Hematopoietic multipotent progenitor cell treated with erythropoietin and hydrocortisone succinate and interleukin-3 and kit ligand, for 15 days (in vitro differentiated cells): ENCODE results near the gene TSSK2.

Source experiments
- DNase-seq: peaks from one replicate; pipeline ENCODE4 v3.0.0-alpha.2; 2015; ENCODE audit warnings: low spot score

Gene TSSK2

GRCh38 chr22:19125011-19125410, 6.1 kb upstream of the TSSK2 start:
- DNase-seq = no peak

- no peak for DNase-seq
Measured at GRCh38 chr22:19125474-19126308, 5.4 kb upstream of the TSSK2 start.

DNA sequence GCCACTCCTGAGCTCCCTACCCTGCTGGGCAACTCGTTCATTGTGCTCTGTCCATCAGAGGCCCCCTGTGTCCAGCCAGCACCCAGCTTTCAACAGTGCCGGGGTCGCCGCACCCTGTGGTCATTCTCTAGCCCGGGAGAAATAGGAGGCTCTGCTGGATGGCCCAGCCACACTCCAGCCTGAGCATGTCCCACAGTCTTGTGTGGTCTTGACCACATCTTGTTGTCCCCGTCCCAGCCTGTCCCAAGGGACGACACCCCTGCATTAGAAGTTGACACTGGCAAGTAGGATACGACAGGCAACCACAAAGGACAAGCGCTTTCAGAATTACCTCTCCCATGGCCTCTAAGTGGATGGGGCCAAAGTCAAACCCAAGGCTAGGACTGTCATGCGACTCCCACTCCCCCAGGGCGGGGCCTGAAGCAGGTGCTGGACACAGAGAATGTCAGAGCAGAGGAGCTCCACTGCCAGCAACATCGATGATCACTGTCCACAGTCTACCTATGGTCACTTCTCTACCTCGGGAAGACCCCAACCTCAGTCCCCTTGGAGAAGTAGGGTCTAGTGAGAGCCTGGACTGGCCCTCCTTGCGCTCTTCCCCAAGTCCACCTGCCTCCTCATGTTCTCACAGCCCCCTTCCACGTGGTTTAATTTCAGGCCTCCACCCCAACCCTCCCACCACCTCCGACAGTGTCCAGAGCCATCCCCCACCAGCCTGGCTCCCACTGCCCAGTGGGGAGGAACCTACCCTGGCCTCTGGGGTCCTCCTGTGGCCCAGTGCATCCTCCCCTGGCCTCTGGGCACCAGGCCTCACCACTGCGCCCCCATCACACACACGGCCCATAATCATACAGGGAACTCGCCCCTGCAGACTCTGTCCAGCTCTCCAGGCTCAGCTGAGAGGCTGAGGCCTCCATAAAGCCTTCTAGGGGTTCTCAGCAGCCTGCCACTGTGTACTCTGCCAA, 4.5 kb upstream of the TSSK2 start:
- no peak for DNase-seq

- DNase-seq = no peak
Measured at GRCh38 chr22:19127329-19128008, 3.6 kb upstream of the TSSK2 start.

GRCh38 chr22:19128009-19128401, 3.1 kb upstream of the TSSK2 start:
- no peak for DNase-seq

DNA sequence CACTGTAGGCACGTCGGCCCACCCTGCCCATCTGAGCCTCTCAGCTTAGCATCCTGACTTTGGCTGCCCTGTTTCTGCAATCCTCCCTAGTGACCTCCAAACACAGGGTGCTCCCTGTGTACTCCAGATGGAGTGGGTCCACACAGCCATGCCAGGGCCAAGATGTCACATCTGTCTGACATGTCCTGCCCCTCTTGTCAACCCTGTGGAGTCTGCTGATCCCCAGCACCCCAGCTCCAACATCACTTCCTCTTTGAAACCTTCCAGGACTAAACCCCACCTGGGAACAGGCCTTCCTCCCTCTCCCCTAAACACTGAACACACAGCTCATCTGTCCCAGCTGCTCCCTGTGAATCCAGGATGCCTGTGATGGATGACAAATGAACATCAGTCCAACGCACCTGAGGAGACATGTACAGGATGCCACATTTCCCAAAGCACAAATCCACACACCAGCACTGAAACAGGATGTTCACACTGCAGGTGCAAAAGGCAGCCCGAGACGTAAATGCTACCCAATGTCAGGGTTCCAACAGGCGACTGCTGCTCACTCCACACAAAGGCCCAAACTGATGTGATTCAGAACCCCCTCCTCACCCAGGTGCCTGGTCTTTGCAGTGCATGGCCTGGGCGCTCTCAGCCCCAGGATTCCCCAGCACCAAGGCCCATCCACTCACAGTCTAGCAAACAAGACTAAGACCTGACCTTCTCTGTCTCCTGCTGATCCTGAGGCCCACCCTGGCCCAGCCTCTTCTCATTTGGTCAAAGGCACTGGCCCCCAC, 2.0 kb upstream of the TSSK2 start:
- DNase-seq = no peak

GRCh38 chr22:19129871-19130270, 1.2 kb upstream of the TSSK2 start:
- no peak for DNase-seq

DNA sequence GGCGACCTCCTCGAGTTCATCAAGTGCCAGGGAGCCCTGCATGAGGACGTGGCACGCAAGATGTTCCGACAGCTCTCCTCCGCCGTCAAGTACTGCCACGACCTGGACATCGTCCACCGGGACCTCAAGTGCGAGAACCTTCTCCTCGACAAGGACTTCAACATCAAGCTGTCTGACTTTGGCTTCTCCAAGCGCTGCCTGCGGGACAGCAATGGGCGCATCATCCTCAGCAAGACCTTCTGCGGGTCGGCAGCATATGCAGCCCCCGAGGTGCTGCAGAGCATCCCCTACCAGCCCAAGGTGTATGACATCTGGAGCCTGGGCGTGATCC, 542 bp downstream of the TSSK2 start:
- DNase-seq = no peak

GRCh38 chr22:19132153-19132552, 1.0 kb downstream of the TSSK2 start:
- DNase-seq = no peak

DNA sequence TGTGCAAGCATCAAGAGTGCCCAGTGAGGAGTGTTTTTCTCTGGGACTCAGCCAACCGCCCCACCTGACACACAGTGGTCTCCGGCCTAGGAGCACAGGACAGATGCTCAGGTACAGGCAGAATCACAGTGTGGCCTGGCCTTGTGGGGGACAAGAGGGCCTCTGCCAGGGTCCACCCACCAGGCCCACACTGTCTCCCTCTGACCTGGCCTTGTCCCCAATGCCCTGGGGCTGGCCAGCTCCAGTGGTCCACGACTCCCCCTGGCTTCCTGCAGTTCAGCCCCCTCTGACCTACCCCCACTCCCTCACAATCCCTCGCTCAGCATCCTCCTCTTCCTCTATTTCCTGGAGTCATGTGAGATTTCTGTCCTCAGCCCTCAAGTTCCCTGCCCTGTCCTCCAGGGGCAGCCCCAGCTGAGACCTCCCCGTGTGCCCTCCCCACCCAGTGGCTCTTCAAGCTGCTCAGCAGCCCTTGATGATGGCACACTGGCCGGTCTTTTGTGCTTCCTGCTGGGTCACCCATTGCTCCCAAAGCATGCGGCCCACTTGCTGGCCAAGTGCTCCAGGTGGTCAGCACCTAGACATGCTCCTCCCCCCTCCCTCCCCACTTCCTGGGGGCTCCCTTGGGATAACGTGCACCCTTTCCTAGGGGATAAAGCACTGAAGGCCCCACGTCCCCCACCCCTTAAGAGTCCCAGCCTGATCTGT, 1.7 kb downstream of the TSSK2 start:
- no peak for DNase-seq

- DNase-seq = no peak
Measured at GRCh38 chr22:19133561-19133960, 2.5 kb downstream of the TSSK2 start.

- DNase-seq = no peak
Measured at GRCh38 chr22:19134176-19134831, 3.2 kb downstream of the TSSK2 start.

- DNase-seq = no peak
Measured at GRCh38 chr22:19134874-19135273, 3.8 kb downstream of the TSSK2 start.

GRCh38 chr22:19136915-19137314, 5.8 kb downstream of the TSSK2 start:
- DNase-seq = no peak

DNA sequence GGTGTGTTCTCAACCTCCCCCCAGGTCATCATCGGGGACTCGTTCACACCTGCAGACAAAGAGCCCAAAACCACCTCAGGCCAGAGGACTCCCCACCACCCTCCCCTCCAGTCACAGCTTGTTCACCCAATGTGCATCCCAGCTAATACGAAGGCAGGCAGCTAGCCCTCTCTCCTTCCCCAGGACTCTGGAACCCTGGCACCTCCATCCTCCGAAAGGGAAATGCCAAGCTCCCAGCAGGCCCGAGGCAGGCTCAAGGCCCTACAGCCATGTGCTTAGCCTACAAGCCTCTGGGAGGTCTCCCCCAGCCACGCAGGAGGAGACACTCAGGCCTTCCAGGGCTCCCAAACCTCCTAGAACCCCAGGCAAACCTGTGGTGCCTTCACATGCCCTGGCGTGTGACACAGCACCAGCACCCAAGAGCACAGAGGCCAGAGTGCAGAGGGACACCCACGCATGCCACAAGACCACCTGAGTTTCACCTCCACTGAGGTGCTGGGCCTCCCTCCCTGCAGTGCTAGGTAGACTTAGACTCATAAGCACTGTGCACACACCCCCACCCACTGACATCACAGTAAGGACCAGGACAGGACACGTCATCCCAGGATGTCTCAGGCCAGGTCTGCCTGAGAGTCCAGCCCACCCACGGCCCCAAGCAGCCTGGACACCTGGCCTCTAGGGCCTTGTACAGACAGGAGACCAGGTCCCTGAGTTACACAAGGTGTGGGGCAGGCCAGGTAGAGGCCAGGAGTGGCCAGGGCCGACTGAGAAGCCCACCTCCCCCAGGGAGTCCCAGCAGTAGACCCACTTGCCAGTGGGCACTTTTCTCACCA, 6.5 kb downstream of the TSSK2 start:
- DNase-seq = no peak

GRCh38 chr22:19138217-19139000, 7.3 kb downstream of the TSSK2 start:
- no peak for DNase-seq

DNA sequence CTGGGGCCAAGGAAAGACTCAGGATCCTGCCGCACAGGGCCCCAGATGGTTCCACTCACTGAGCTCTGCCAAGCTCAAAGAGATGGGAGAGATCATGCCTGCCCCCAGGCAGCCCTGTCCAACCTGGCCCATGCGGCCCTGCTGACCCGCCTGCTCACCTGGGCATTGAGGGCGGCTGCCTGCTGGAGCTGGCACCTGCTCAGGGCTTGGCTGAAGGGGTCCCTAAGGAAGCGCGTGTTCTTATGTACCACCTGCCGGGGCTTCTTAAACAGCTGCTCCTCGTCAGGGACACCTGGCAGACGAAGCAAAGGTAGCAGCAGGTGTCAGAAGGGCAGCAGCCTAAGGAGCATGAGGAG, 7.9 kb downstream of the TSSK2 start:
- DNase-seq = no peak

GRCh38 chr22:19139974-19140373, 8.9 kb downstream of the TSSK2 start:
- no peak for DNase-seq

- DNase-seq = no peak
Measured at GRCh38 chr22:19142394-19142793, 11.3 kb downstream of the TSSK2 start.
